ENCODE data around the gene TGDS.

The TGDS gene

GRCh38 chr13:94609196-94609595 lies 13.2 kb upstream of the TGDS start:
- DNase-seq (ENCODE audit: low spot score) = no peak
- no peak for TF ChIP-seq CTCF (IDR thresholded peaks at IDR 0.05; ENCODE audit: extremely low read depth, missing control alignments)

GRCh38 chr13:94608586-94608985 lies 12.6 kb upstream of the TGDS start:
- TF ChIP-seq CTCF (IDR thresholded peaks at IDR 0.05; ENCODE audit: extremely low read depth, missing control alignments) = no peak
- DNase-seq (ENCODE audit: low spot score) = no peak

GRCh38 chr13:94607939-94608338 lies 12.0 kb upstream of the TGDS start:
- no peak for TF ChIP-seq CTCF (IDR thresholded peaks at IDR 0.05; ENCODE audit: extremely low read depth, missing control alignments)
- DNase-seq (ENCODE audit: low spot score) = no peak

GRCh38 chr13:94607056-94607455 lies 11.1 kb upstream of the TGDS start:
- no peak for DNase-seq (ENCODE audit: low spot score)
- TF ChIP-seq CTCF (IDR thresholded peaks at IDR 0.05; ENCODE audit: extremely low read depth, missing control alignments) = no peak

- DNase-seq (ENCODE audit: low spot score) = no peak
- TF ChIP-seq CTCF (IDR thresholded peaks at IDR 0.05; ENCODE audit: extremely low read depth, missing control alignments) = no peak
Observed at GRCh38 chr13:94602467-94602866, 6.5 kb upstream of the TGDS start.

- DNase-seq (ENCODE audit: low spot score) = peak; percentile 96
- no peak for TF ChIP-seq CTCF (IDR thresholded peaks at IDR 0.05; ENCODE audit: extremely low read depth, missing control alignments)
Observed at GRCh38 chr13:94601446-94602431, 5.8 kb upstream of the TGDS start, which contains the start of gene GPR180. Gene GPR180 (plus strand): TSS chr13:94601857. CDS start chr13:94601928, 71 bp downstream.

GRCh38 chr13:94599877-94600276 lies 3.9 kb upstream of the TGDS start:
- DNase-seq (ENCODE audit: low spot score) = no peak
- no peak for TF ChIP-seq CTCF (IDR thresholded peaks at IDR 0.05; ENCODE audit: extremely low read depth, missing control alignments)
